DND-41 (cell line): Measurements from ENCODE around the gene LAMA2.

ENCODE experiments used
- CTCF ChIP-seq: IDR thresholded peaks from 2 replicates; pipeline ENCODE4 v1.5.1; 2012; ENCODE audit warnings: borderline replicate concordance, low read length, moderate library complexity, mild to moderate bottlenecking; ENCODE audit not compliant: poor library complexity, severe bottlenecking; ENCODE audit errors: extremely low read depth
- EZH2 ChIP-seq: IDR thresholded peaks from 3 replicates; pipeline ENCODE4 v1.6.1; 2012; ENCODE audit warnings: borderline replicate concordance, low read depth, mild to moderate bottlenecking, moderate library complexity, low read length, inconsistent platforms; ENCODE audit not compliant: severe bottlenecking

DNA sequence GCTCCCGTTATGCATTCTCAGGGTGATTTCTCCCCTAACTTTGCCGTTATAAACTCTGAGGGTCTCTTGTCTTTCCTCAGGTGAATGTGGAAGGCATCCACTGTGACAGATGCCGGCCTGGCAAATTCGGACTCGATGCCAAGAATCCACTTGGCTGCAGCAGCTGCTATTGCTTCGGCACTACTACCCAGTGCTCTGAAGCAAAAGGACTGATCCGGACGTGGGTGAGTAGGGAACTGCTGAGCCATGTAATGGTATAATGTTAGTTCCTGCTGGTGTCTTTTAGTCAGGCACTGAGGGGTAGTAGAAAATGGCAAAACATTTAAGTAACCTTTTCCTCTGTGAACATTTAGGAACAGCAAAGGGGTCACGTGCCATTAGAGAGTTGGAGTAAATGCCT lies 431.6 kb downstream of the LAMA2 start:
- TF ChIP-seq CTCF: no peak
- TF ChIP-seq EZH2: no peak
